K562 (cell line): Measurements from ENCODE around the gene SLMAP. TPM values are rescaled to one million over a fixed set of nuclear protein-coding genes. Genes with fewer than 3 reads are reported as not detected.
A peak's percentile ranks its signal among the peaks of the same experiment; 100 is the strongest.

ENCODE experiments used
- ATAC-seq: fragments of 200-7000 bp; cut with Tn5 transposase; 3 replicates; pipeline ENCODE4 v1.9.1; 2020; ENCODE audit warnings: moderate library complexity
- BruUV-seq: library from RNA; stranded (reverse); fragments of 400-500 nt; replicated peaks from 2 replicates; lab custom pipeline; 2021; lab: Mats Ljungman, UMichigan
- CTCF ChIA-PET: fragments of 300-600 bp; formaldehyde crosslinking; extraction: SDS; loops from one replicate; lab custom pipeline; 2021; ENCODE audit warnings: low intra/inter-chr PET ratio; lab: Yijun Ruan, JAX
- POLR2A ChIA-PET: fragments of 300-600, 350-650 bp; sonication (Branson Sonifier 250); formaldehyde crosslinking; extraction: SDS; loops from one replicate; lab custom pipeline; 2021; ENCODE audit warnings: antibody characterized with exemption, inconsistent platforms; lab: Yijun Ruan, JAX
- DNase-seq, 4 experiments: peaks; one replicate each; pipeline versions ENCODE4 v3.0.0 to v3.0.0-alpha.2; 2011 to 2018; ENCODE audit warnings: low spot score in 3 of 4, mixed read lengths in 3 of 4; ENCODE audit errors: extremely low read depth in 1 of 4
- FAIRE-seq: peaks from 2 replicates; lab custom pipeline; 2011; peaks lifted over from hg19 to GRCh38; lab: Jason Lieb, UNC
- H2AFZ ChIP-seq: 2 replicates; pipeline ENCODE4 v1.6.0; 2011; ENCODE audit warnings: low read depth, low read length, control low read depth, inconsistent platforms
- H3K27ac ChIP-seq: fragments of 200-600 bp; 3 replicates; pipeline ENCODE4 v1.8.0; 2011; ENCODE audit warnings: low read depth, mild to moderate bottlenecking, control low read depth, inconsistent platforms, low read length, moderate library complexity, mixed read lengths; ENCODE audit errors: extremely low read depth
- H3K27me3 ChIP-seq, 2 experiments: fragments of 300-600 bp in 1 of 2; 2 replicates in 1 of 2; 3 replicates in 1 of 2; pipeline versions ENCODE4 v1.6.0 to v1.8.0; 2011; ENCODE audit warnings: inconsistent platforms in 2 of 2, low read length in 2 of 2, mild to moderate bottlenecking in 1 of 2, mixed read lengths in 1 of 2, moderate library complexity in 1 of 2; ENCODE audit not compliant: control insufficient read depth in 2 of 2, insufficient read depth in 2 of 2
- H3K36me3 ChIP-seq: fragments of 300-600 bp; 3 replicates; pipeline ENCODE4 v1.8.0; 2011; ENCODE audit warnings: mild to moderate bottlenecking, low read length, inconsistent platforms; ENCODE audit not compliant: control insufficient read depth, insufficient read depth
- H3K4me1 ChIP-seq, 2 experiments: fragments of 200-600 bp in 1 of 2; replicated peaks in 1 of 2; 2 replicates in 1 of 2; 3 replicates in 1 of 2; pipeline versions ENCODE4 v1.5.1 to v1.8.0; 2011; ENCODE audit warnings: inconsistent platforms in 2 of 2, low read length in 2 of 2, mild to moderate bottlenecking in 1 of 2, mixed read lengths in 1 of 2, moderate library complexity in 1 of 2; ENCODE audit not compliant: control insufficient read depth in 2 of 2, insufficient read depth in 2 of 2
- H3K4me2 ChIP-seq: 2 replicates; pipeline ENCODE4 v1.6.1; 2011; ENCODE audit warnings: low read length, control low read depth, inconsistent platforms, mixed read lengths; ENCODE audit not compliant: insufficient read depth
- H3K4me3 ChIP-seq: fragments of 200-600 bp; sonication (generic), shearing (Covaris generic); 2 replicates; pipeline ENCODE4 v1.5.1; 2016; ENCODE audit warnings: control low read depth, inconsistent platforms
- H3K79me2 ChIP-seq: fragments of 200-600 bp; 3 replicates; pipeline ENCODE4 v1.8.0; 2011; ENCODE audit warnings: low read length, inconsistent platforms; ENCODE audit not compliant: control insufficient read depth, insufficient read depth
- H3K9ac ChIP-seq, 2 experiments: 2 replicates each; pipeline versions ENCODE4 v1.6.0 to v1.6.1; 2011; ENCODE audit warnings: low read depth in 2 of 2, low read length in 2 of 2, control low read depth in 1 of 2, inconsistent platforms in 1 of 2, mild to moderate bottlenecking in 1 of 2, mixed read lengths in 1 of 2; ENCODE audit not compliant: insufficient read depth in 1 of 2
- H3K9me1 ChIP-seq: one replicate; pipeline ENCODE4 v1.6.0; 2011; ENCODE audit warnings: inconsistent platforms, mild to moderate bottlenecking, low read length, moderate library complexity; ENCODE audit not compliant: control insufficient read depth, insufficient read depth
- H3K9me3 ChIP-seq: replicated peaks from 2 replicates; pipeline ENCODE4 v1.5.1; 2011; ENCODE audit warnings: low read depth, low read length, inconsistent platforms; ENCODE audit not compliant: control insufficient read depth, insufficient read depth
- H4K20me1 ChIP-seq: replicated peaks from 2 replicates; pipeline ENCODE4 v1.6.1; 2011; ENCODE audit warnings: low read length, inconsistent platforms, mixed read lengths; ENCODE audit not compliant: control insufficient read depth, insufficient read depth
- ATF7 ChIP-seq: fragments of 450-650 bp; IDR thresholded peaks from 2 replicates; pipeline ENCODE4 v1.7.1; 2014; ENCODE audit warnings: mild to moderate bottlenecking, moderate library complexity
- BRD4 ChIP-seq: fragments of 200-600 bp; sonication (generic); IDR thresholded peaks from 2 replicates; pipeline ENCODE4 v1.6.1; 2017; ENCODE audit warnings: inconsistent platforms
- CBX1 ChIP-seq: sonication (generic); IDR thresholded peaks from 2 replicates; pipeline ENCODE4 v1.6.1; 2016; ENCODE audit warnings: antibody characterized with exemption, low read depth, mild to moderate bottlenecking
- E2F5 ChIP-seq: sonication (generic); formaldehyde crosslinking; IDR thresholded peaks from 2 replicates; pipeline ENCODE4 v1.8.0; 2022; ENCODE audit warnings: mild to moderate bottlenecking, missing genetic modification reagents
- FOS ChIP-seq: IDR thresholded peaks from 3 replicates; pipeline ENCODE4 v1.6.1; 2011; ENCODE audit not compliant: insufficient read length; ENCODE audit errors: extremely low read depth
- HCFC1 ChIP-seq: IDR thresholded peaks from 2 replicates; pipeline ENCODE4 v1.6.1; 2012; ENCODE audit warnings: low read depth, low read length, improper control_type of control experiment
- HDAC3 ChIP-seq: fragments of 450-650 bp; IDR thresholded peaks from 2 replicates; pipeline ENCODE4 v1.6.1; 2018; ENCODE audit warnings: borderline replicate concordance, mild to moderate bottlenecking, moderate library complexity; ENCODE audit not compliant: partially characterized antibody
- LEF1 ChIP-seq: fragments of 450-650 bp; IDR thresholded peaks from 2 replicates; pipeline ENCODE4 v1.6.1; 2016; ENCODE audit warnings: mild to moderate bottlenecking
- MLX ChIP-seq, 2 experiments: fragments of 450-650 bp in 1 of 2; sonication (generic) in 1 of 2; formaldehyde crosslinking; conservative IDR thresholded peaks; 2 replicates each; pipeline versions ENCODE4 v1.4.0 to v1.8.1; 2020 to 2022; ENCODE audit warnings: mild to moderate bottlenecking in 1 of 2, missing genetic modification reagents in 1 of 2
- MTA2 ChIP-seq: fragments of 450-650 bp; IDR thresholded peaks from 2 replicates; pipeline ENCODE4 v1.6.1; 2016; ENCODE audit warnings: low read depth
- MTF1 ChIP-seq: fragments of 250-450 bp; sonication (Bioruptor Pico); IDR thresholded peaks from 2 replicates; pipeline ENCODE4 v1.9.0; 2021; ENCODE audit warnings: moderate library complexity, mild to moderate bottlenecking, inconsistent platforms, borderline replicate concordance
- PML ChIP-seq: IDR thresholded peaks from 2 replicates; pipeline ENCODE4 v1.6.1; 2012; ENCODE audit warnings: low read length, inconsistent platforms
- SIRT6 ChIP-seq: IDR thresholded peaks from one replicate; pipeline ENCODE4 v1.6.1; 2012; ENCODE audit warnings: low read depth, mild to moderate bottlenecking, control low read depth, inconsistent platforms, low read length, moderate library complexity
- ZC3H11A ChIP-seq: IDR thresholded peaks from 2 replicates; pipeline ENCODE4 v1.6.1; 2012; ENCODE audit warnings: low read depth, low read length, improper control_type of control experiment
- ZFPM2 ChIP-seq: fragments of 250-450 bp; sonication (Bioruptor Pico); IDR thresholded peaks from 2 replicates; pipeline ENCODE4 v1.5.1; 2022; ENCODE audit warnings: mild to moderate bottlenecking
- ZKSCAN8 ChIP-seq: fragments of 200-800 bp; sonication (Bioruptor generic); IDR thresholded peaks from 2 replicates; pipeline ENCODE4 v1.6.1; 2016; ENCODE audit warnings: missing genetic modification characterization, missing compliant biosample characterization
- ZNF282 ChIP-seq: sonication (generic); formaldehyde crosslinking; IDR thresholded peaks from 2 replicates; pipeline ENCODE4 v1.8.1; 2023; ENCODE audit warnings: missing genetic modification reagents
- ZNF311 ChIP-seq: fragments of 250-450 bp; sonication (Bioruptor Pico); IDR thresholded peaks from 2 replicates; pipeline ENCODE4 v1.4.0; 2020; ENCODE audit warnings: mild to moderate bottlenecking, moderate library complexity
- ZNF512 ChIP-seq: IDR thresholded peaks from 2 replicates; pipeline ENCODE4 v1.6.1; 2016; ENCODE audit warnings: missing genetic modification characterization, missing compliant biosample characterization
- ZNF583 ChIP-seq: fragments of 250-450 bp; sonication (Bioruptor Pico); IDR thresholded peaks from 2 replicates; pipeline ENCODE4 v1.4.0; 2020
- ZNF589 ChIP-seq: fragments of 200-800 bp; sonication (Bioruptor generic); IDR thresholded peaks from 2 replicates; pipeline ENCODE4 v1.6.1; 2016; ENCODE audit warnings: low read depth, missing genetic modification characterization, missing compliant biosample characterization
- ZNF75A ChIP-seq: fragments of 450-650 bp; formaldehyde crosslinking; IDR thresholded peaks from 2 replicates; pipeline ENCODE4 v1.4.0; 2020; ENCODE audit warnings: mild to moderate bottlenecking
- WGBS: fragments of 100-300 bp; shearing (Covaris generic); methylation state at CpG from one replicate; pipeline ENCODE4 v1.1.6; 2016; ENCODE audit warnings: low coverage, mixed read lengths; ENCODE audit not compliant: insufficient coverage; ENCODE audit errors: missing lambda C conversion rate; 5-methylcytosine and 5-hydroxymethylcytosine counted together
- in situ Hi-C: fragments of 300-500 bp; cut with MboI; formaldehyde crosslinking; loops from 4 replicates; pipeline ENCODE4 v1.15.0; 2018; ENCODE audit warnings: inconsistent platforms, mixed read lengths
- intact Hi-C: fragments of 100-400 bp; cut with micrococcal nuclease; formaldehyde crosslinking; loops from 2 replicates; pipeline ENCODE4 v1.14.2; 2022
- polyA plus RNA-seq, 8 experiments: library from polyadenylated mRNA; depleted of rRNA in 4 of 8; stranded (reverse) in 5 of 8; unstranded in 3 of 8; fragments of >200 nt; fragmentation: Nextera tagmentation in 2 of 8; fragmentation: Illumina TruSeq in 1 of 8; extraction: Ambion mirVana in 2 of 8; extraction: Trizol in 1 of 8; gene quantifications; 2 replicates each; pipeline versions ENCODE4 v1.2.1 to v1.2.3, GENCODE V29; 2011 to 2014; ENCODE audit warnings: inconsistent platforms in 1 of 8, missing spikeins in 1 of 8
- total RNA-seq, 7 experiments: library from RNA; depleted of rRNA in 6 of 7; stranded (reverse); fragments of >200 nt in 6 of 7; fragmentation: Illumina TruSeq in 2 of 7; extraction: Trizol in 2 of 7; gene quantifications; 2 replicates each; pipeline versions ENCODE4 v1.2.1 to v1.2.3, GENCODE V29; 2011 to 2021; ENCODE audit warnings: low replicate concordance in 1 of 7

SLMAP gene
- total and polyA plus RNA-seq, 9 of the 15 experiments (the other 6 are each of a cell fraction or from before 2014, with no cell fraction given), result 12.1 to 50.7 (median 28.3) TPM

- BruUV-seq, result no TSS peak
- no peak for FAIRE-seq
- intact Hi-C loops, result no loop called here
- Histone ChIP-seq H2AFZ (peak overlapping the region; percentile 87; the same call in 1 of the 2 replicates), H3K27me3 (no peaks in the 10 kb centered on the region), H3K4me3 (no peak overlapping the region), H3K9ac (no peak overlapping the region), H3K79me2 (no peaks in the 10 kb centered on the region), H3K27ac (peak overlapping the region; percentile 68; the same call in 2 of the 3 replicates), H3K9me1 (no peaks in the 10 kb centered on the region), H3K9me3 (no peaks in the 10 kb centered on the region), H3K4me1 (peaks cover 12 to 19% of the 10 kb centered on the region in 2 experiments; a peak in 4 of 5 replicates), H4K20me1 (no peaks in the 10 kb centered on the region), H3K36me3 (no peaks in the 10 kb centered on the region), H3K4me2 (no peak overlapping the region)
- ChIA-PET POLR2A (interaction anchor here (1.0 kb wide), 1 partner anchor 52 kb away, joined by 4 read pairs; no protein-coding TSS in a partner anchor), CTCF (no interaction called here)
- ATAC-seq, result no peak
- in situ Hi-C loops, result no loop called here
- DNase-seq, result no peak
- WGBS, result 71% methylated on average over 4 of the region's 5 CpGs
- TF ChIP-seq LEF1 (no peak), CBX1 (no peak), HDAC3 (no peak), ZC3H11A (no peak), PML (no peak), MTF1 (no peak), HCFC1 (no peak), ZNF512 (tag) (no peak), ZNF75A (CRISPR knock-in tag) (no peak), MLX (CRISPR knock-in tag; conservative IDR thresholded peaks at IDR 0.05) (no peak), ZKSCAN8 (CRISPR knock-in tag) (0 out of 2 replicates have a peak, but pooled peaks have one; percentile 63), ATF7 (peak; percentile 3; the same call in 1 of the 2 replicates), ZNF589 (CRISPR knock-in tag) (peak; percentile 43; the same call in 1 of the 2 replicates), ZNF583 (CRISPR knock-in tag) (no peak), ZFPM2 (CRISPR knock-in tag) (no peak), SIRT6 (no peak), FOS (no peak), MTA2 (no peak), BRD4 (no peak), E2F5 (CRISPR knock-in tag) (no peak), ZNF311 (no peak), ZNF282 (CRISPR knock-in tag) (no peak)
These were observed 196.5 kb downstream of the SLMAP start for GRCh38 chr3:57952651-57953050.
